Smooth muscle cell (in vitro differentiated cells): ENCODE data around the gene SVOP. TPM values are rescaled to one million over a fixed set of nuclear protein-coding genes. Genes with fewer than 3 reads are reported as not detected.
"Not testable (repeated sequence)": the region's sequence is repeated elsewhere in the genome, so short reads cannot be mapped to it uniquely, and the experiment has no call there.

Source experiments
- DNase-seq: peaks from one replicate; lab custom pipeline; 2025; ENCODE audit not compliant: unreplicated experiment; lab: John Stamatoyannopoulos, UW
- H2AFZ ChIP-seq: fragments of 200-600 bp; sonication (generic); 2 replicates; pipeline ENCODE4 v1.6.0; 2016; ENCODE audit warnings: antibody characterized with exemption, low read depth, mild to moderate bottlenecking
- H3F3A ChIP-seq: fragments of 200-600 bp; sonication (generic); 2 replicates; pipeline ENCODE4 v1.6.0; 2017; ENCODE audit warnings: antibody characterized with exemption, low read depth
- H3K27ac ChIP-seq: fragments of 200-600 bp; sonication (generic); 2 replicates; pipeline ENCODE4 v1.5.1; 2016; ENCODE audit warnings: low read depth, mild to moderate bottlenecking
- H3K27me3 ChIP-seq: fragments of 200-600 bp; sonication (generic); 2 replicates; pipeline ENCODE4 v1.6.1; 2016; ENCODE audit warnings: low read depth, mild to moderate bottlenecking
- H3K36me3 ChIP-seq: fragments of 200-600 bp; sonication (generic); 2 replicates; pipeline ENCODE4 v1.5.1; 2016; ENCODE audit warnings: low read depth
- H3K4me1 ChIP-seq: fragments of 200-600 bp; sonication (generic); 2 replicates; pipeline ENCODE4 v1.5.1; 2016; ENCODE audit warnings: low read depth
- H3K4me2 ChIP-seq: fragments of 200-600 bp; sonication (generic); 2 replicates; pipeline ENCODE4 v1.6.0; 2016; ENCODE audit warnings: mild to moderate bottlenecking
- H3K4me3 ChIP-seq: fragments of 200-600 bp; sonication (generic); 2 replicates; pipeline ENCODE4 v1.5.1; 2016; ENCODE audit warnings: mild to moderate bottlenecking
- H3K79me2 ChIP-seq: fragments of 200-600 bp; sonication (generic); 2 replicates; pipeline ENCODE4 v1.6.0; 2016; ENCODE audit warnings: low read depth, mild to moderate bottlenecking
- H3K9ac ChIP-seq: fragments of 200-600 bp; sonication (generic); 2 replicates; pipeline ENCODE4 v1.6.0; 2016; ENCODE audit warnings: low read depth
- H3K9me3 ChIP-seq: fragments of 200-600 bp; sonication (generic); replicated peaks from 2 replicates; pipeline ENCODE4 v1.5.1; 2016; ENCODE audit warnings: low read depth
- H4K20me1 ChIP-seq: fragments of 200-600 bp; sonication (generic); 2 replicates; pipeline ENCODE4 v1.6.0; 2016; ENCODE audit warnings: low read depth
- CTCF ChIP-seq: fragments of 200-600 bp; sonication (generic); IDR thresholded peaks from 2 replicates; pipeline ENCODE4 v1.5.1; 2017; ENCODE audit warnings: borderline replicate concordance, mild to moderate bottlenecking, antibody characterized with exemption; ENCODE audit not compliant: insufficient read depth, poor library complexity, severe bottlenecking
- WGBS: methylation state at CpG from one replicate; pipeline ENCODE4 v1.1.7; 2016; ENCODE audit warnings: low lambda C conversion rate; 5-methylcytosine and 5-hydroxymethylcytosine counted together
- polyA plus RNA-seq: library from polyadenylated mRNA; unstranded; fragments of >200 nt; fragmentation: Nextera tagmentation; extraction: Ambion mirVana; gene quantifications from 2 replicates; pipeline ENCODE4 v1.2.1, GENCODE V29; 2016
- total RNA-seq: library from RNA; depleted of rRNA; stranded (reverse); fragments of >200 nt; gene quantifications from 2 replicates; pipeline ENCODE4 v1.2.3, GENCODE V29; 2014

SVOP gene
- total and polyA plus RNA-seq, 2 experiments from 2014 or later = not detected

- WGBS = 60% methylated on average over 7 of the region's 7 CpGs
- Histone ChIP-seq H3K9me3 (no peaks in the 10 kb centered on the region), H3K4me2 (no peak overlapping the region), H3K4me3 (no peak overlapping the region), H3K27me3 (no peaks in the 10 kb centered on the region), H3K36me3 (no peaks in the 10 kb centered on the region), H3F3A (no peaks in the 10 kb centered on the region), H3K4me1 (no peaks in the 10 kb centered on the region), H3K27ac (no peak overlapping the region), H3K9ac (no peak overlapping the region), H4K20me1 (no peaks in the 10 kb centered on the region), H2AFZ (no peak overlapping the region), H3K79me2 (no peaks in the 10 kb centered on the region)
- no peak for TF ChIP-seq CTCF
- DNase-seq = no peak
Observed at GRCh38 chr12:109033239-109034196, 12.7 kb upstream of the SVOP start.

- Histone ChIP-seq H3K79me2 (no peaks in the 10 kb centered on the region), H3K27me3 (no peaks in the 10 kb centered on the region), H3K36me3 (no peaks in the 10 kb centered on the region), H2AFZ (no peak overlapping the region), H3K9me3 (no peaks in the 10 kb centered on the region), H3K4me1 (no peaks in the 10 kb centered on the region), H3K9ac (no peak overlapping the region), H3K27ac (no peak overlapping the region), H3K4me2 (no peak overlapping the region), H3F3A (no peaks in the 10 kb centered on the region), H4K20me1 (no peaks in the 10 kb centered on the region), H3K4me3 (no peak overlapping the region)
- no peak for DNase-seq
- TF ChIP-seq CTCF = no peak
- WGBS = 26% methylated on average over 2 of the region's 2 CpGs
Observed at GRCh38 chr12:109029411-109029810, 8.5 kb upstream of the SVOP start.

GRCh38 chr12:109028624-109029023, 7.8 kb upstream of the SVOP start:
- not testable (repeated sequence) for H3K27ac ChIP-seq, H3K79me2 ChIP-seq, H3K9me3 ChIP-seq, DNase-seq, H4K20me1 ChIP-seq, H3K36me3 ChIP-seq, H3K9ac ChIP-seq, H3K27me3 ChIP-seq, H3K4me2 ChIP-seq, H3K4me3 ChIP-seq, H3F3A ChIP-seq, H3K4me1 ChIP-seq, H2AFZ ChIP-seq
- WGBS = 70% methylated on average over 3 of the region's 3 CpGs

- Histone ChIP-seq H3K4me1 (no peaks in the 10 kb centered on the region), H3K27me3 (no peaks in the 10 kb centered on the region), H3F3A (no peaks in the 10 kb centered on the region), H3K9ac (no peak overlapping the region), H3K27ac (no peak overlapping the region), H3K79me2 (no peaks in the 10 kb centered on the region), H3K4me3 (no peak overlapping the region), H2AFZ (no peak overlapping the region), H3K4me2 (no peak overlapping the region), H3K9me3 (no peaks in the 10 kb centered on the region), H3K36me3 (no peaks in the 10 kb centered on the region), H4K20me1 (no peaks in the 10 kb centered on the region)
- WGBS = 70% methylated on average over 1 of the region's 1 CpG
- TF ChIP-seq CTCF = no peak
- DNase-seq = no peak
Observed at GRCh38 chr12:109027767-109028166, 6.9 kb upstream of the SVOP start.
